GM12875 (cell line): ENCODE results near the gene SNX6.
"Not testable (repeated sequence)": the region's sequence is repeated elsewhere in the genome, so short reads cannot be mapped to it uniquely, and the experiment has no call there.

Experiments
- H3K4me3 ChIP-seq: one replicate; pipeline ENCODE4 v1.5.1; 2011; ENCODE audit warnings: low read depth, low read length, control low read depth
- TF ChIP-seq, protein P1 (sequence below): IDR thresholded peaks from 2 replicates; pipeline ENCODE4 v1.5.1; 2011; ENCODE audit warnings: low read depth, mild to moderate bottlenecking, control low read depth, inconsistent platforms, low read length, moderate library complexity, borderline replicate concordance; ENCODE audit not compliant: insufficient read depth

Gene SNX6

DNA sequence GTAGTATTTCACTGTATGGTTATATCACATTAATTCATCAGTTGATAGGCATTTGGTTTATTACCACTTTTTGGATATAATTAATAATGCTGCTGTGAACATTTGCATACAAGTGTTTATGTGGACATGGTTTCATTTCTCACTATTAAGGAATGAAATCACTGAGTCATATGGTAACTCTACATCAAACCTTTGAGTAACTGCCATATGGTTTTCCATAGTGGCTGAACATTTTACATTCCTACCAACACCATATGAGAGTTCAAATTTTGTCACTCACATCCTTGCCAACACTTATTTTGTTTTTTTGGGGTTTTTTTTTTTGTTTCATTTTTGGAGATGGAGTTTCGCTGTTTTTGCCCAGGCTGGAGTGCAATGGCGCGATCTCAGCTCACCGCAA, 60.2 kb downstream of the SNX6 start:
- H3K4me3 ChIP-seq = no peak overlapping the region
- TF ChIP-seq, protein P1, sequence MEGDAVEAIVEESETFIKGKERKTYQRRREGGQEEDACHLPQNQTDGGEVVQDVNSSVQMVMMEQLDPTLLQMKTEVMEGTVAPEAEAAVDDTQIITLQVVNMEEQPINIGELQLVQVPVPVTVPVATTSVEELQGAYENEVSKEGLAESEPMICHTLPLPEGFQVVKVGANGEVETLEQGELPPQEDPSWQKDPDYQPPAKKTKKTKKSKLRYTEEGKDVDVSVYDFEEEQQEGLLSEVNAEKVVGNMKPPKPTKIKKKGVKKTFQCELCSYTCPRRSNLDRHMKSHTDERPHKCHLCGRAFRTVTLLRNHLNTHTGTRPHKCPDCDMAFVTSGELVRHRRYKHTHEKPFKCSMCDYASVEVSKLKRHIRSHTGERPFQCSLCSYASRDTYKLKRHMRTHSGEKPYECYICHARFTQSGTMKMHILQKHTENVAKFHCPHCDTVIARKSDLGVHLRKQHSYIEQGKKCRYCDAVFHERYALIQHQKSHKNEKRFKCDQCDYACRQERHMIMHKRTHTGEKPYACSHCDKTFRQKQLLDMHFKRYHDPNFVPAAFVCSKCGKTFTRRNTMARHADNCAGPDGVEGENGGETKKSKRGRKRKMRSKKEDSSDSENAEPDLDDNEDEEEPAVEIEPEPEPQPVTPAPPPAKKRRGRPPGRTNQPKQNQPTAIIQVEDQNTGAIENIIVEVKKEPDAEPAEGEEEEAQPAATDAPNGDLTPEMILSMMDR = no peak

DNA sequence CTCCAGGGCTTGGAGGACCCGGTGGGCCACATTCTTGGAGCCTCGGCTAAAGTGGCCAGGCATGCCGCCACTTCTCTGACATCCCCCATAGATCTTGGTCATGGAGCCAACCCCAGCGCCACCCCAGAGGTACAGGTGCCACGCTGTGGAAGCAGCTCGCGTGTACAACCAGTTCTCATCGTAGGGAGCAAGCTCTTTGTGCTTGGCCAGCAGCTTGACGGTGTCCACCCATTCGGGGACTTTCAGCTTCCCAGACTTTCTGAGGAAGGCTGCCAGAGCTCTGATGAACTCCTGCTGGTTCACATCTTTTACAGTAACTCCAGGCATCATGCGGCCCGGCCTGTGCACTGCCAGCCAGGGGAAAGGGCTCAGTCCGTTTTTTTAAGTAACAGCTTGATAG, 61.1 kb downstream of the SNX6 start:
- H3K4me3 ChIP-seq = no peak overlapping the region
- TF ChIP-seq, protein P1 = no peak

DNA sequence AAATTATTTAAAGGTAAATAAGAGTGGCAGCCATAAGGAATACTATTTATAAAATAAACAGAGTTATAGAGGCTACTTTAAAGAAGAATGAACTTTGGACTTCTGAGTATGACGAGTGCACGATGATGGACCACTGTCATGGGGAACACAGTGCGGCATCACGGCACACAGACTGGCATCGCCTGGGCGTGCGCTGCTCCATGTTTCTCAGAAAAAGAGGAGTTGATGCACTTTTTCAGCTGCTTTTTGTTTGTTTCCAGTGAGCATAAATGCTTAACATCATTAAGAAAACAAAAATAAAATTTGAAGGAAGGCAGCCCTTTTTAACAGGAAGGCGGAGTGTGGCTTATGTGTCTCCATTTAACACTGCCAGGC, 67.2 kb downstream of the SNX6 start:
- H3K4me3 ChIP-seq = no peak overlapping the region
- TF ChIP-seq, protein P1 = no peak

DNA sequence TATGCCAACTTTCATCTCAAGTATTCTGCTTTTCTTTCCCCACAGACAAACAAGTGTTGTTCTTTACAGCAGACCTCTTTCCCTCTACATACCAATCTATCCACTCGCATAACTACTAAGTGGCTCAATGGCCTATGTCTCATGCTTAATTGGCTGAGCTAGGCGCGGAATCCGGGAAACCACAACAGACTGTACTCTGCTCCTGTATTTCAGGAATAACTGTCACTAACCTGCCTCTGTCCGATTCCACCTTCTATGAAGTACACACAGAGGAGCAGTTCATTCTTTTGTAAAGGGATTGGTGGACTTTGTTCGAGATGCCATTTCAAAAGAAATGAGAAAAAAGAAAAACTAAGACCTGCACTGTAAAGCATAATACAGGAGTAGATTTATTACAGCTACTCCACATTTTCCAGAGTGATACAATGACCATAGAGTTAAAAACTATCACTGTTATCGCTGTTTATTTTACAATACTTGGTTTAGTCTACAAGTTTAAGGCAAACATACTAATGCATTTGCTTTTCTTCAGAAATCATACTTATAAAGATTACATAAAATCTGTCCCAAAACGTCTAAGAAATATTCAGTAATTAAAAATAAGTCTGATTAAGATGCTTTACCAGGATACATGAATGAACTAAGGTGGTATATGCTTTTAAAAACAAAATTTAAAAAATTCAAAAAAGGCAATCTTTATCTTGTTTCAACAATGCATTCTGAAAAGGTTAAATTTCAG, 67.7 kb downstream of the SNX6 start:
- H3K4me3 ChIP-seq = not testable (repeated sequence)

DNA sequence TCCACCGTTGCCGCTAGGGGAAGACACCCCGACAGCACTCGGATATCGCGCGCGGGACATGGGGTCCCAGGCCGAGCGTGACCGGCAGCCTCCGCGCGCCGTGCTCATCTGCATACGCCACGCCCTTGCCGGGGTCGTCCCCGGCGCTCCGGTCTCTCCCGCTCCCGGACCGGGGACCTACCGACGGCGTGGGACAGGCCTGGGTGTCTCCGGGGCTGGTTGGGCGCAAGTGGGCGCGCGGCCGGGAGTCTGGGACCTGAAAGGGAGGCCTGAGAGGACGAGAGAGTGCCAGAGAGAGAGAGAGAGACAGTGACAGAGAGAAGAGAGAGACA, 73.5 kb downstream of the SNX6 start:
- H3K4me3 ChIP-seq = not testable (repeated sequence)

DNA sequence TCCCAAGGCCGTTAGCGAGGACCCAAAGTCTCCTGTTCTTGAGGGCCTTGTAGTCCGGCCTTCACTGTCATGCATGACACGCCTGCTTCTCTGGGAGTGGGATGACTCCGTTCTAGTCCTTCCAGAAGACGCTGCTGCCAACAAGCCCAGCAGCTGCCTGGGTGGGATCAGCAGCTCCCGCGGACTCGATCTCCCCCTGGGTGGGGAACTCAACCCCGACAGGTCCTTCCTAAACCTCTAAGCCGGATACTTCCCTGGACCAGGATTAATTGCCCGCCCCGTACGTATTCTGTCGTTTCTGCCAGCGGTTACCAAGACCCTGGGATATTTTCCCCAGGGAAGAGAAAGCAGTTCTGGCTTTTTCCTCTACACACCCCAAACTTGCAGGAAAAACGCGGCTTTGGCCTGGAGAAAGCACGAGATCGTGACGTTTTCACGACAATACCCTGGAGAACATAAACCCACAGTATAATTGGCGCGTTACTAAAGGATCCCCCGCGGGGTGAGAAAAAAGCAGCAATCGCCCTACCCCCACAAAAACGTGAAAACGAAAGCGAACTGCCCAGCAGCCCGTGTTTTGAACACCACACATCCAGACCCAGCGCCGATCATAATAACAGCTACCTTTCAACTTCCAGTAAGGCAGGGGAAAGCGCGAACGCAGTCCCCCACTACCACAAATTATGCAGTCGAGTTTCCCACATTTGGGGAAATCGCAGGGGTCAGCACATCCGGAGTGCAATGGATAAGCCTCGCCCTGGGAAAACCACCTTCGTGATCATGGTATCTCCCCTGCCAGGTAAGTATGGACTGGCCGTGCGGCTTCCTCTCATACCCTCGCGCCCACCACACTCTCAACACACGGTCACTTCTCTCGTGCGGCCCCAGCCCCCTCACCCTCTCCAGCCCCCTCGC, 74.1 kb downstream of the SNX6 start:
- H3K4me3 ChIP-seq = not testable (repeated sequence)

DNA sequence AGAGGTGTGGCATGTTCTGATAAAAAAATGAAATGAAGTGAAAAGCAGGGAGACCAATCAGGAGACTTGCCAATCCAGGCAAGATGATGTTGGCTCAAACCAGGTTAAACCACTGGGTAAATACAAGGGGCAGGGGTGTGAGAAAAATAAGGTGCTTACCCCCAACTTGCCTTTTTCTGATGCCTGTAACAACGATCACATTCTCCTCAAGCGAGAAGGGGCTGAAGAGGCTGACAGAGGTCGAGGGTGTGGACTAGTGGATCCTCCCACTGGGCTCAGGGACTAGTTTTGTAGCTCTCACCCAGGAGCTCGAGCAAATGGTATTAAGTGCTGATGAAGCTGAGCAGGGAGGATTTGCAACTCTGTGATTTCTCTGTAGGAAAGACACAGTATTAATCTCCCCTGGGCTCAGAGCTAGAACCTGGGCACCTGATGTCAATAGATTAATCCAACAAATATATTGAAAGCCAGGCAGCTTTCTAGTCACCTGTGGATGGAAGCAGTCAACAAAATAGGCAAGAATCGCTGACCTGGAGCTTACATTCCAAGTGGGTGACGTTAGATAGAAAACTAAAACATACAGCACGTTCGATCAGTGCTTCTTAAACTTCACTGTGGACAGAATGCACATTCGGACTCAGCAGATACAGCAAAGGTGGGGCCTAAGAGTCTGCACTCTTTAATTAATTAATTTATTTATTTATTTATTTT, 75.3 kb downstream of the SNX6 start:
- TF ChIP-seq, protein P1 = no peak

DNA sequence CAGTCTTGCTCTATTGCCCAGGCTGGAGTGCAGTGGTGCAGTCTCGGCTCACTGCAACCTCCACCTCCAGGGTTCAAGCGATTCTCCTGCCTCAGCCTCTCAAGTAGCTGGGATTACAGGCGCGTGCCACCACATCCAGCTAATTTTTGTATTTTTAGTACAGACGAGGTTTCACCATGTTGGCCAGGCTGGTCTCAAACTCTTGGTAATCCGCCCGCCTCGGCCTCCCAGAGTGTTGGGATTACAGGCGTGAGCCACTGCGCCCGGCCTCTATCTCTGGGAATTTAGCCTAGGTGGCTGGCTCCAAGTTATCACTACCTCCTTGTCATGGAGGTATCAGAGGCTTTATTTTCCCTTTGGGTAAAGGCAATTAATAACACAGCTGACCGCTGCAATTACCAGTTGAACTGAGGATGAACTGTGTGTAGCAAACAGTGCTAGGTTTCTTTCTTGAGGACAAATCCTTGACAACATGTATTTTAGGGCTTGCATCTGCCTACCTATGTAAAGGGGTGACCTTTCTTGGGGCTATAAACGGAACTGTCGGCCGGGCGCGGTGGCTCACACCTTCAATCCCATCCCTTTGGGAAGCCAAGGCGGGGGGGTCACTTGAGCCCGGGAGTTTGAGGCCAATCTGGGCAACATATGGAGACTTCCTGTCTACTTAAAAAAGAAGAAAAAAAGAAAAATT, 80.5 kb downstream of the SNX6 start:
- H3K4me3 ChIP-seq = not testable (repeated sequence)

More for the DNA sequence above, 75.3 kb downstream of the SNX6 start:
- no peak overlapping the region for H3K4me3 ChIP-seq
